Cerebellar cortex (tissue), 1 donor: ENCODE results near the gene RFXAP.

ENCODE experiments used
- DNase-seq: peaks from one replicate; pipeline ENCODE4 v3.0.0-alpha.2; 2015; ENCODE audit warnings: low spot score

Gene RFXAP

GRCh38 chr13:36817996-36818803, 822 bp upstream of the RFXAP start:
- DNase-seq: no peak

DNA sequence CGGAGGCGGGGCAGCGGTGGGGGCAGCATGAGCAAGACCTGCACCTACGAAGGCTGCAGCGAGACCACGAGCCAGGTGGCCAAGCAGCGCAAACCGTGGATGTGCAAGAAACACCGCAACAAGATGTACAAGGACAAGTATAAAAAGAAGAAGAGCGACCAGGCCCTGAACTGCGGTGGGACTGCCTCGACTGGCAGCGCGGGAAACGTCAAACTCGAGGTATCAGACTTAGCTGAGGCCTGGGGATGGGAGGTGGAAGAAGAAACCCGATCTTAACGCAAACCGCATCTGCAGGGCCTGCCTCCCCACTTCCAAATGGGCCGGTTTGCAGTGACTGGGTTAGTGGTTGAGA, 693 bp downstream of the RFXAP start:
- peak; percentile 27 for DNase-seq

GRCh38 chr13:36820222-36820621, 1.2 kb downstream of the RFXAP start:
- no peak for DNase-seq

GRCh38 chr13:36822785-36823184, 3.8 kb downstream of the RFXAP start:
- no peak for DNase-seq

- peak; percentile 19 for DNase-seq
These were observed 10.7 kb downstream of the RFXAP start for GRCh38 chr13:36829753-36830152.

DNA sequence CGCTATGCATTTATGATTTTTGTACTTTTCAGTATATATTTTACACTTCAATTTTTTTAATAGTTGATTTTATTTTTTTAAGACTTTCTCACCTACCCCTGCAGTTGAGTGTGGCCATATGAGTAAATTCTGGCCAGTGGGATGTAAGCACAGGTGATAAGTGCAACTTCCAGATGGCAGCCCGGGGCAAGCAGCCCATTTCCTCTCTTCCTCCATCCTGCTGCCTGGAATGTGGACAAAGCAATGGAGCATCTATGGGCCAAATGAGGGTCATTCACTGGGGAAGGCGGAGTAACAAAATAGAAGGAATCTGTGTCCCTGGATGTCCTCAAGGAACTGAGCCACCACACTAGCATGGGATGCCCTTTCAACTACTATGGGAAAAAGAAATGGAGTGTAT, 12.3 kb downstream of the RFXAP start:
- DNase-seq: peak; percentile 77

GRCh38 chr13:36834299-36834698, 15.3 kb downstream of the RFXAP start:
- DNase-seq: no peak

- DNase-seq: no peak
These were observed 18.5 kb downstream of the RFXAP start for GRCh38 chr13:36837354-36838092.

GRCh38 chr13:36839281-36839680, 20.3 kb downstream of the RFXAP start:
- no peak for DNase-seq

DNA sequence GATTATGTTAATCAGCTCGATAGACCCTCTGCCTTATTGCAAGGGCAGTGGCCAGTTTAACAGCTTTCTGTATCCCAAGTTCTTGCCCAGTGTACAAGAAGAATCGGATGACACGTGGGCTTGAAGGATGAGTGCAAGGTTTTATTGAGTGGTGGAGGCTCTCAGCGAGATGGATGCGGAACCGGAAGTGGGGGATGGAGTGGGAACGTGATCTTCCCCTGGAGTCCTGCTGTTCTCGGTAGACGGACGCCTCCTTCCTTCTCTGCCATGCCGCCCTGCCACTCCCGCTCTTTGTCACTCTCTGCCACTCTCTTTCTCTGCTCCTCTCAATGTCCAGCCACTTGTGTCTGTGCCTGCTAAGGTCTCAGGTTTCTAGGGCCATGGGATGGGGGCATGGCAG, 21.0 kb downstream of the RFXAP start:
- DNase-seq: no peak

- DNase-seq: no peak
These were observed 21.8 kb downstream of the RFXAP start for GRCh38 chr13:36840718-36841250.

- no peak for DNase-seq
These were observed 22.4 kb downstream of the RFXAP start for GRCh38 chr13:36841391-36841790.

GRCh38 chr13:36847606-36848005, 28.6 kb downstream of the RFXAP start:
- no peak for DNase-seq

DNA sequence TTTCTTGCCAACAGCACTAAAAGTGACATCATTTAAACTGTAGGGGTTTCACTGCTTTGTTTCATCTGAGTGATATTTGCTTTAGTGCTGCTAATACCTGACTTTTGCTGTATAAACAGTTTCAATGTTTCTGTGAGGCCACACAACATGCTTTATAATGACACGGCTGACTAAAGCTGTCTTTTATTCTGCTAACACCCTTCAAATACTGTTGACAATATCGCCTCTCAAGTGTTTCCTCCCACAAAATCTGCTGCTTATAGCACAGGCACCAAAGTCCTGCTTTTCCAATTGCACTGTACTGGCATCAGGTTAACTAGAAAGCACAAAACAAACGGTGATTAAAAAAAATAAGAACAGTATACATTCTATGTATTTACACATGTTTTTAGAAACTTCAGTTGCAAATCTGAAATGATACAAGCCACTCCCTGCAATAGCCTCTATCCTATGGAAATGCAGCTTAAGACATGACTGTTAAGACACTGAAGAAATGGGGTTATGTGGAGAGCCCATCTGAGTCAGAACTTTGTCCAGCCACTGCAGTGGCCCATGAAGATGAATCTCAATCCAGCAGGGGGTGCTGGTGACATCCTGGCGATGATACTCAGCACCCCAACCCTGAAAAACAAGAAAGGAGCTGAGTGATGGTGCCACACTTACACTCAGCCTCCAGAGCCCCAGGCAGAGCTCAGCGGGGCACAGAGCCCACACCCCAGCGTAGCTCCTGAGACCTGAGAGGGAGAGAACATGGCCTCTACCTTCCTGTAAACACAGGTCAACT, 29.4 kb downstream of the RFXAP start:
- DNase-seq: no peak

GRCh38 chr13:36850790-36851438, 31.9 kb downstream of the RFXAP start:
- no peak for DNase-seq

- DNase-seq: no peak
These were observed 38.2 kb downstream of the RFXAP start for GRCh38 chr13:36857253-36857652.

DNA sequence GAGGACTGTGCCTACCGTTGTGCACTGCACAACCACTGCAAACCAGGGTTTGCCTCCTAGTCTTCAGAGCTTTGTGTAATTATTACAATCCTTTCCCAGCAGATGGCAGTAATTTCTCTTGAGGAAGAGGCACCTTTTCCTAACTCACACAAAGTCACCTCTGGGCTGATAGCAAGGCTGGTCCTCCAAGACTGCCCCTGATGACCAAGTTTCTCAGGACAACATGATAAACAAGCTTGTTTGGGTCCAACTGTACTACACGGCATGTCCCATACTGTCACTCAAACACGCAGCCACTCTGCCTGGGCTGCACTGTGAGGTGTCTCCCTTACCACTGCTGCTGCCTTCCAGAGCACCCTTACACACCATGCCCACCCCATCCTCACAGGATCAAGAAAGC, 39.3 kb downstream of the RFXAP start:
- peak; percentile 63 for DNase-seq

- DNase-seq: no peak
These were observed 40.2 kb downstream of the RFXAP start for GRCh38 chr13:36859259-36859658.

DNA sequence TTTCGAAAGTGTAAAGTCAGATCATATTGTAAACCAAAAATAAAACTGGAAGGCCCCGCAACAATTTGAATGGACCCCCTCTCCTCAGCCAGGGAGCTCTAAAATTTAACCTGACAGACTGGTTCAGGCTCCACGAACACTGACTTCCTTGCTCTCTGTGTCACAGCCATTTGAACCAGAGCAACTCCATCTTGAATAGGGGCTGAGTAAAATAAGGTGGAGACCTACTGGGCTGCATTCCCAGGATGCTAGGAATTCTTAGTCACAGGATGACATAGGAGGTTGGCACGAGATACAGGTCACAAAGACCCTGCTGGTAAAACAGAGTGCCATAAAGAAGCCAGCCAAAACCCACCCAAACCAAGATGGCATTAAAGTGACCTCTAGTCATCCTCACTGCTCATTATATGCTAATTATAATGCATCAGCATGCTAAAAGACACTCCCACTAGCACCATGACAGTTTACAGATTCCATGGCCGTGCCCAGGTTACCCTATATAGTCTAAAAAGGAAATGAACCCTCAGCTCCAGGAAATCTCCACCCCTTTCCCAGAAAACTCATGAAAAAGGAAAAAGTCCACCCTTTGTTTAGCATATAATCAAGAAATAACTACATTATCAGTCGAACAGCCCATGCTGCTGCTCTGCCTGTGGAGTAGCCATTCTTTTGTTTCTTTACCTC, 43.1 kb downstream of the RFXAP start:
- DNase-seq: no peak

- no peak for DNase-seq
These were observed 43.7 kb downstream of the RFXAP start for GRCh38 chr13:36862722-36863121.

DNA sequence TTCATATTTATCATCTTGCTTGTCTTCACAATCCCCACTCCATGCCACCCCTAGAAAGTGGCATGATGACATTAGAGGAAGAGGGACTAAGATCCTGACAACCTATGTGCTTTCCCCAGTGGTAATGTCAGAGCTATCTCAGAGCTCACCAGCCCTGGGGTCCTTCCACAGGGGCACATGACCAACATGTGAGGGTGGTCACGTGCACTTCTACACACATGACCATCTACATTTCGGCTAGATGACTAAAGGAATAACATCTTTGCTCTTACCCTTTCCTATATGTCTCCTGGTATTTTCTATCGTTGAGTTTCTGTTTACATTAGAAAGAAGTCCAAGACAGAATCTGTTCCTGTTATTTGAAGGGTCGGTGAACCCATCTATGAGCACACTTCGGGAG, 46.2 kb downstream of the RFXAP start:
- no peak for DNase-seq
